HG03521 (cell line): ENCODE data around the gene SNX13.
"Not testable (repeated sequence)": the region's sequence is repeated elsewhere in the genome, so short reads cannot be mapped to it uniquely, and the experiment has no call there.

ENCODE experiments used
- ATAC-seq: cut with Tn5 transposase; IDR thresholded peaks from one replicate; pipeline ENCODE4 v1.9.1; 2021; ENCODE audit warnings: mild to moderate bottlenecking, moderate library complexity; ENCODE audit not compliant: unreplicated experiment

SNX13 gene

DNA sequence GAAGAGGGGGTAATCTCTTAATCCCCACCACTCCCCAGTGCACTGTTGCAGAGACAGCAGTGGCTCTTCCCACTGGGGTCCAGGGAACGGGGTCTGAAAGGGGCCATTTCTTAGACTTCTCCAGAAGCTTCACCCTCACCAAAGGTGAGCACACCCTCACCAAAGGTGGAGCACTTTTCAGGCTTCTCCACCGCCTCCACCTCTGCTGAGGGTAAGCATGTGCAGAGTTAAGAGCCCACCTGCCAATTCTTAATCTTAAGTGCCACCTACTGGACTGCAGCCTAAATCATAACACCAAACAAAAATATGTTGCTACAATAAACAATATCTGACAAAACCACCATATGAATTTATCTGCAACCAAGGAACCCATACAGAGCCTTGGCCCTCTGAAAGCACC, 27.0 kb downstream of the SNX13 start:
- ATAC-seq = no peak

DNA sequence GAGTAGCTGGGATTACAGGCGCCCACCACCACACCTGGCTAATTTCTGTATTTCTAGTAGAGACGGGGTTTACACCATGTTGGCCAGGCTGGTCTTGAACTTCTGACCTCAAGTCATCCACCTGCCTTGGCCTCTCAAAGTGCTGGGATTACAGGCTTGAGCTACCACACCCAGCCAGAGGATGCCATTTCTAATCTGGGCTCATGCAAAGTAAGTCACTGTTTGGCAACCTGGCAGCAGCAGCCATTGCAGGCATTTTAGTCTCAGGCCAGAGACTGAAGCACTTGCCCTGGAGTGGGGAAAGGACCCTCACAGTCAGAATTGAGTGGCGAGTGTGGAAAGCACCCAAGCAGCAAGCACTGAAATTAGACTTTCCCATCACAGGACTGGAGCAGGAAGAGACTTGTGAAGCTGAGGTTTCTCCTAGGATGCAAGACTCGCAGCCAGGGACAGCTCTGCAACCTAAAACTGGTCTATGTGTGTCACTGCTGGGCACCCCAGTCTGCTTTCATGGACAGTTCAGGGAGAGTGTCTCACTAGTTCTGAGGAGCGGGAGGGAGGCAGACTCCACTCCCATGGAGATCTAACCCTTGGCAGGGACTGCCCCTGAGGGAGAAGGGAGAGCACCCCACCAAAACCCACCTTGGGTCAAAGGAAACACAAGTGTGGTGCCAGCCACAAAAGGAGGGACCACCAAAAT, 27.6 kb downstream of the SNX13 start:
- no peak for ATAC-seq

DNA sequence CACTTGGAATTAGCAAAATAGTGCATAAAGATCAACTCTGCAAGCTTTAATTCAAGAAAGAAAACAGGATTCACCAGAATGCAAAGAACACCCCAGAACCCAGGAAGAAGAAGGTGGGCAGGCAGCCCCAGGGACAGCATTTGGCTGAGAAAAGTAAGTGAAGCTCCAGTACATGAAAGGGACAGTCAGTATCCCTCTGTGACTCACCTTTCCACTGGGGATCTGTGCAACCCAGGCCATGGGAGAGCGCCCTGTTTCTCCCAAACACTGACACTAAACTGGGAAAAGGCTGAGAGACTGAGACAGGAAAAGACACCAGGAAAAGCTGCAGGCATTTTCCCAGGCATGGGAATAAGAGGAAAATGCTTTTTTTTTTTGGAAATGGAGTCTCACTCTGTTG, 28.2 kb downstream of the SNX13 start:
- no peak for ATAC-seq

- no peak for ATAC-seq
Observed at GRCh38 chr7:17910377-17910776, 29.9 kb downstream of the SNX13 start.

GRCh38 chr7:17909310-17909709, 31.0 kb downstream of the SNX13 start:
- not testable (repeated sequence) for ATAC-seq

DNA sequence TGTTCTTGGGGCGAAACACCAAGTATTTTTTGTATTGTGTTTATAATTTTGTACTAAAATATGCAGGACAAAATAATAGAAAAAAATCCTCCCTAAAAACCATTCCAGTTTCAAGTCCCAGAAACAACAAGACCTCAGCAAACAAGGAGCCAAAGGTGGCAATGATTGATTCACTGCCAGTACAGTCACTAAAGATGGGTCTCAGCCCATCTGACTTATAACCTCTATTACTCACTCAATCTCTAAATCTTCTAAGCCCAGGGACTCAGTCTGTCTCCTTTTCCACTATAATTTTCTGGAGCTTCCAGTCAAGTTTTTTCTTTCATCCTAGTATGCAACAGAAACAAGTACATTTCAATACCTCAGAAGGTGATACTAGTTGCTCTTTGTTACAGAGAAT, 33.3 kb downstream of the SNX13 start:
- ATAC-seq = no peak

- ATAC-seq = no peak
Observed at GRCh38 chr7:17903337-17903736, 37.0 kb downstream of the SNX13 start.

DNA sequence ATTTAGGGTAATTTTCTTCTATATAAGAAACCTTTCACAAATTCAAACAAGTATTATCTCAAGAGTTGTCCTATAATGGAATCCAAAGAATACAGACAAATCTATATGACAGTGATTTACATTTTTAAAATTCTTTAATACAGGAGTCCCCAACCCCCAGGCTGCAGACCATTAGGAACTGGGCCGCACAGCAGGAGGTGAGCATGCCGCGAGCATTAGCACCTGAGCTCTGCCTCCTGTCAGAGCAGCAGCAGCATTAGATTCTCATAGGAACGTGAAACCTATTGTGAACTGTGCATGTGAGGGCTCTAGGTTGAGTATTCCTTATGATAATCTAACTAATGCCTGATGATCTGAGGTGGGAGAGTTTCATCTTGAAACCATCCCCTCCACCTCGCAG, 37.7 kb downstream of the SNX13 start:
- no peak for ATAC-seq

DNA sequence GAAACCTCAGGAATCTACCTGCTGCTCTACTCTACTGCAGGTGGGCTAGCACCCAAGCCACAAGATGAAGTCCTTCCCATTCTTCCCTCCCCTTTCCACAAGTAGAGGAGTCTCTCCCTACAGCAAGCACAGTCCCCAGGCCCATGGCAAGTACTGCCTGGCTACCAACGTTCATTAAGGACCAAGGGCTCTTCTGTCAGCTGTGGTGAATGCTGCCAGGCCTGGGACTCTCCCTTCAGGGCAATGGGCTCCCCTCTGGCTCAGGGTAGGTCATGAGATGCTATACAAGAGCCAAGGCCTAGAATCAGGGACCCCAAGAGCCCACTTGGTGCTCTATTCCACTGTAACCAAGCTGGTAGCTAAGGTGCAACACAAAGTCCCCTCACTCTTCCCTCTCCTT, 39.8 kb downstream of the SNX13 start:
- no peak for ATAC-seq

GRCh38 chr7:17898111-17898510, 42.2 kb downstream of the SNX13 start:
- ATAC-seq = no peak

GRCh38 chr7:17887286-17887685, 53.0 kb downstream of the SNX13 start:
- no peak for ATAC-seq

DNA sequence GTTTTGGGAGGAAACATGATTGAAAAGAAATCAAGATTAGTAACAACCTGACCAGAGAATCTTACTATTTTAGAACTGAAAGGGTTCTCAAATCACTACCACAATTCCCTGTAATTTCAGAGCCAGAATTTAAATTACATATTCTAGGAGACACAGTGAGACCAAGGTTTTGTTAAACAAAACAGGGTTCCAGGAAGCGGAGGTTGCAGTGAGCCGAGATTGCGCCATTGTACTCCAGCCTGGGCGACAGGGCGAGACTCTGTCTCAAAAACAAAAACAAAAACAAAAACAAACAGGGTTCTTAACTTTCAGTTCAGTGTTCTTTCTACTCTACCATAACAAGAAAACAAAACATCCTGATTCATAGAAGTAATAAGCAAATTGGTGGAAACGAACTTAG, 57.6 kb downstream of the SNX13 start:
- no peak for ATAC-seq

- ATAC-seq = no peak
Observed at GRCh38 chr7:17879075-17879661, 61.1 kb downstream of the SNX13 start.

DNA sequence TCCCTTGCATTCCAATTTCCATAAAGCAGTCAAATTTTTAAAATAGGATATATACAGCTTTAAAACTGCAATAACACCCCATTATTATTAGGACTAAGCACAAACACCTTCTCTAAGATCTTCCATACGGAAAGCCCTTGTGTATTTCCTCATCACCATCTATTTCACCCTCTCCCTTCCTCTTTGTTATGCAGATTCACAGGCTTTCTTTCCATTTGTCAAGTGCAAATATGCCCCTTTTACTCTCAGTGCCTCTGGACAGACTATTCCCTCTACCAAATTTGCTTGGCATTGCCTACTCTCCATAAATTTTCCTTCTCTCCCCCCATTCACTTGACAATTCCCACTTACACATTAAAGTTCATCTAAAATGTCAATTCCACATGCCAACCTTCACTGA, 61.7 kb downstream of the SNX13 start:
- no peak for ATAC-seq

DNA sequence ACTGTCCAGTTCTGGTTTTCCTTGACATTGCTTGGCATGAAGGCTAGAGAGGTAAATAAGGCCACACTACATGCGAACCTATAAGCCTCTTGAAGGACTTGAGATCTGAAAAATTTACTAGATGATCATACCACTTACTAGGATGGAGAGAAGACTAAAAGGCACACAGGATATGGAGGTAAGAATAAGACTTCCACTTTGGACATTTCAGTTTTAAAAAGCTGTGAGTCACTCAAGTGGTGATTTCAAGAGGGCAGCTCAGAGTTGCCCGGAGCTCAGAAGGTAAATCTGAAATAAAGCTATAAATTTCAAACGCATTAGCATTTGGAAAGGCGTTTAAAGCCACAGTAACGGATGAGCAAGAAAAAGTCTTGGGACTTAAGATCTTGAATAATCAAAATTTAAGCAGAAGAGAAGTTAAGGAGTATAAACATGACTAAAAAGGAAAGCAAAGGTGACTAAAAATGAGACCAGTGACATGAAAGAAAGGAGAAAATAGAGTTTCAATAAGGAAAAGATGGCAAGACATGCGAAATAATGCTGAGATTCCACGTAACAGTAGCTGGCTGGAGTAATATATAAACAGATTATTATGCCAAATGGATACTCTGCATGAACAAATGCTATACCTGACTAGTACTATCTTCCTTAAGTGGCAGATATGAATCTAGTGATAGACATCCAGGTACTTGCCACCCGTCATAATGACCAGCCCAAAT, 68.3 kb downstream of the SNX13 start:
- ATAC-seq = no peak

DNA sequence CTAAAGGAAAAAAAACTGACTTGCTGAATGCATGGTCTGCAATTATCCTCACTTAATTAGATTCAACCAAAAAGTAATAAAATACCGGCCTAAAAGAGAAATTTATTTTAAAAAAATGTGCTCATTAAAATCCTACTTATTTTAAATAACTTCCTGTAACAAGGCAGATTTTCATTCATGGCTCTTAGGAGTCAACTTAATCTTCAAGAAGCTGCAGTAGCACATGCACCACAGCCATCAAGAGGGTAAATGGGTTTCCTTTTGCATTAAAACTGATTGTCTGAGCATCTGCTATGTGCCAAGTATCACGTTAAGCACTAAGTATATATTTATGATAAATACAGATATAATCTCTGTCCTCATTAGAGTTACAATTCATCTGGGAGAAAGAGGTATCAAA, 69.9 kb downstream of the SNX13 start:
- ATAC-seq = no peak

DNA sequence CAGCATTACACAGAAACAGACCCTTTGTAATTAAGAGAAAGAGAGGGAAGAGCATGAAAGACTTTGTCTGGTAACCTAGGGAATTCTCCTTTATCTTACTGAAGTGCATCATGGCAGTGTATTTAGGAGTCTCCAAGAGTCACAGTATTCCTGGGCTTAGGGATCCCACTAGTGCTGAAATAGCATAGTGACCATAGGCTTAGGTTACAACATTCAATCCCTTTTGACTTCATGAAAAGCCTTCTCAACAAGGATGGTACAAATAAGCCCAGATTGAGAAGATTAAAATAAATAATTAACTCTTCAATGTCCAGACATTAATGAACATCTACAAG, 76.5 kb downstream of the SNX13 start:
- no peak for ATAC-seq

GRCh38 chr7:17863095-17863808, 77.0 kb downstream of the SNX13 start:
- no peak for ATAC-seq

- ATAC-seq = no peak
Observed at GRCh38 chr7:17856251-17856650, 84.0 kb downstream of the SNX13 start.

DNA sequence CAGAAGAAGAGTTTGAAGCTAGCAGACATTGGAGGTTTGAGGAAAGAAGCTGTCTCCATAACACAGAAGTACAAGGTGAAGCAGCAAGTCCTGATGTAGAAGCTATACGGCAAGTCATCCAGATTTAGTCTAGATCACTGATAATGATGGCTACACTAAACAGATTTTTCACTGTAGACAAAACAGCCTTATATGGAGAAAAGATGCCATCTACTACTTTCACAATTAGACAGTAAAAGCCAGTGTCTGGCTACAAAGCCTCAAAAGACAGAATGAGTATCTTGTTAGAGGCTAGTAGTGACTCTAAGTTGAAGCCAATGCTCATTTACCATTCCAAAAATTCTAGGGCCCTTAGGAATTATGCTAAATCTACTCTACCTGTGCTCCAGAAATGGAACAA, 85.1 kb downstream of the SNX13 start:
- no peak for ATAC-seq

- ATAC-seq = no peak
Observed at GRCh38 chr7:17854261-17855047, 85.8 kb downstream of the SNX13 start.
